DOHH2 (cell line): ENCODE measurements around the gene HOXA1.

ENCODE experiments used
- EZH2phosphoT487 ChIP-seq: fragments of 200-600 bp; sonication (generic); IDR thresholded peaks from 2 replicates; pipeline ENCODE4 v1.6.1; 2017; ENCODE audit warnings: borderline replicate concordance, mild to moderate bottlenecking, antibody characterized with exemption, low read length, moderate library complexity, mixed read lengths
- TF ChIP-seq, protein P1 (sequence below): fragments of 200-600 bp; sonication (generic); IDR thresholded peaks from one replicate; pipeline ENCODE4 v1.5.1; 2014; ENCODE audit warnings: antibody characterized with exemption, mild to moderate bottlenecking, low read depth, low read length; ENCODE audit not compliant: poor library complexity, severe bottlenecking

DNA sequence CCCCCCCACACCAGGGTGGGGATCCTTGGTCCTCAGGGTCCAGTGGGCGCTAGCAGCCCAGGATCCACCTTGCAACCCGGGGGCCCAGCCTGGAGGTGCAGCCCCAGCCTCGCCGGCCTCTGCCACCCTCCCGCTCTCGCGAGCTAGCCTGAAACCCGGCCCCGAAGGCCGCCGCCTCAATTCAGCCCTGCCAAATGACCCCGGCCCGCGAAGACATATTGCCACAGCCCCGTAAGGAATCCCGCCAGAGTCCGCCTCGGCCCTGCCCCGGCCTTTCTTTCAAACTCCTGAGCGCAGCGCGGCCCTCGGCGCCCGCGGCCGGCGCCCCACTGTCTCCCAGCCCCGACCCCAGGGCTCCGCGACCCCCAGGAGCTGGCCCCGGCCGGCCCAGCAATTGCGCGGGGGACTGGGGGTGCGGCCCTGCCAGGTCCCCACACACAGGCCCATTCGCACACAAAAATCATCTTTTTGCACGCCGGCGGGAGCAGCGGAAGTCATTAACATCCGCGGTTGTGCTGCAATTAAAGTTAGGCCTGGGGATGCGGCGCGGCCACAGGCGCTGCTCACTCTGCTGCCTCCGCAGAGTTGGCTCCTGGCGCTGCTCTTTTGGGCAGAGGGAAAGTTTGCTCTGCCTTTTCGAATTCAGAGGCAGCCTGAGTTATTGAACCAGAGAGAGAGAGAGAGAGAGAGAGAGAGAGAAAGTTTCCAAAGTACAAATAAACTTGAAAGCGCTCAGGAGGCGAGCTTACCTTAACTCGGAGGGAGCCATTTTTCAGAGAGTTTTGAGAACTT lies 43.7 kb upstream of the HOXA1 start:
- TF ChIP-seq, protein P1, sequence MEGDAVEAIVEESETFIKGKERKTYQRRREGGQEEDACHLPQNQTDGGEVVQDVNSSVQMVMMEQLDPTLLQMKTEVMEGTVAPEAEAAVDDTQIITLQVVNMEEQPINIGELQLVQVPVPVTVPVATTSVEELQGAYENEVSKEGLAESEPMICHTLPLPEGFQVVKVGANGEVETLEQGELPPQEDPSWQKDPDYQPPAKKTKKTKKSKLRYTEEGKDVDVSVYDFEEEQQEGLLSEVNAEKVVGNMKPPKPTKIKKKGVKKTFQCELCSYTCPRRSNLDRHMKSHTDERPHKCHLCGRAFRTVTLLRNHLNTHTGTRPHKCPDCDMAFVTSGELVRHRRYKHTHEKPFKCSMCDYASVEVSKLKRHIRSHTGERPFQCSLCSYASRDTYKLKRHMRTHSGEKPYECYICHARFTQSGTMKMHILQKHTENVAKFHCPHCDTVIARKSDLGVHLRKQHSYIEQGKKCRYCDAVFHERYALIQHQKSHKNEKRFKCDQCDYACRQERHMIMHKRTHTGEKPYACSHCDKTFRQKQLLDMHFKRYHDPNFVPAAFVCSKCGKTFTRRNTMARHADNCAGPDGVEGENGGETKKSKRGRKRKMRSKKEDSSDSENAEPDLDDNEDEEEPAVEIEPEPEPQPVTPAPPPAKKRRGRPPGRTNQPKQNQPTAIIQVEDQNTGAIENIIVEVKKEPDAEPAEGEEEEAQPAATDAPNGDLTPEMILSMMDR = no peak
- no peak for TF ChIP-seq EZH2phosphoT487
